Measurements from ENCODE around the gene NCKAP5L.
"Not testable (repeated sequence)": the region's sequence is repeated elsewhere in the genome, so short reads cannot be mapped to it uniquely, and the experiment has no call there.

Gene NCKAP5L

GRCh38 chr12:49777800-49778748 lies 50.1 kb downstream of the NCKAP5L start:
- peak; percentile 58 for DNase-seq (ENCODE audit: low read depth)

DNA sequence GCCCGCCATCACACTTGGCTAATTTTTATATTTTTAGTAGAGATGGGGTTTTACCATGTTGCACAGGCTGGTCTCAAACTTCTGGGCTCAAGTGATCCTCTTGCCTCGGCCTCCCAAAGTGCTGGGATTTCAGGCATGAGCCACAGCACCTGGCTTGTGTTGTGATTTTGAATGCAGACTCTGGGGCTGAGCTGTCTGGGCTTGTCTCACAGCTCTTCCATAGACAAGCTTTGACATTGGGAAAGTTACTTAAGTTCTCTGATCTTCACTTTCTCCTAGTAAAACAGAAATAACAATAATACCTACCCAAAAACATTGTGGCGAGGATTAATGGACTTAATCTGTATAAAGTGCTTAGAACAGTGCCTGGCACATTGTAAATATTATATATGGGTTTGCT lies 50.9 kb downstream of the NCKAP5L start:
- DNase-seq (ENCODE audit: low read depth) = no peak

- no peak for DNase-seq (ENCODE audit: low read depth)
These were observed 51.4 kb downstream of the NCKAP5L start for GRCh38 chr12:49776858-49777257.

DNA sequence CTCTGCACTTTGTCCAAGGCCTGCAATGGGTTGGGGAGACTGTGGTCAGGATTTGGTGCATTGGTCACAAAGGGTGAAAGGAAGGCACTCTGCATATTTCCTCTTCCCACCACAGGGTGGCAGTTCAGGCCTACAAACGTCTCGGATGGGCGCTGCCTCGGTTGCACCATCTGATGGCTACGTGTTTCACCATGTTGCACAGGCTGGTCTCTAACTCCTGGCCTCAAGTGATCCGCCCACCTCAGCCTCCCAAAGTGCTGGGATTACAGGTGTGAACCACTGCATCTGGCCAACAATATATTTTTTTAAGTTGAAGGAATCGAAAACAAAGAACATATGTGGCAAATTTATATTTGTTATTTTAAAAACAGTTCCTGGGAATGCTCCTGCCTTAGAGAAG lies 51.8 kb downstream of the NCKAP5L start:
- peak; percentile 13 for DNase-seq (ENCODE audit: low read depth)

- DNase-seq (ENCODE audit: low read depth) = not testable (repeated sequence)
These were observed 55.1 kb downstream of the NCKAP5L start for GRCh38 chr12:49773102-49773501.

- DNase-seq (ENCODE audit: low read depth) = no peak
These were observed 60.9 kb downstream of the NCKAP5L start for GRCh38 chr12:49767333-49767732.

GRCh38 chr12:49766115-49766455 lies 62.1 kb downstream of the NCKAP5L start:
- no peak for DNase-seq (ENCODE audit: low read depth)

GRCh38 chr12:49764126-49764525 lies 64.1 kb downstream of the NCKAP5L start:
- no peak for DNase-seq (ENCODE audit: low read depth)

- DNase-seq (ENCODE audit: low read depth) = peak; percentile 62
These were observed 65.1 kb downstream of the NCKAP5L start for GRCh38 chr12:49763006-49763591.

DNA sequence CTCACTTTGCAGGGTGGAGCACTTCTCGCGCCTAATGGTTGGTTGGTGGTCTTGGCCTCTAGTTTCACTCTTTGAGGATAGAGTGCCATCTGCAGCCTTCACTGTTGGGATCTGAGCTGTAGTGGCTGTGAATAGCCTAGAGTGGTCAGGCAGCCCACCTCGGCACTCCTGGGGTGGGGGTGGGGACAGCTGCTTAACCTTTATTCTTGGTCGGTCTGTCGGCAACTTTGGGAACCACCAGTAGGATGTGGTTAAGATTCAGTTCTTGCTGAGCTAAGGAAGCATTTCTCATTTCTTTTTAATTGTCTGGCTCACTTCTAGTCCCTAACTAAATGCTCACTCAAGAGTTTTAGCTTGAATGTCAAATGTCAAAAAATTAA lies 65.8 kb downstream of the NCKAP5L start:
- no peak for DNase-seq (ENCODE audit: low read depth)

- no peak for DNase-seq (ENCODE audit: low read depth)
These were observed 66.3 kb downstream of the NCKAP5L start for GRCh38 chr12:49761677-49762467.

- no peak for DNase-seq (ENCODE audit: low read depth)
These were observed 77.2 kb downstream of the NCKAP5L start for GRCh38 chr12:49750996-49751393.

DNA sequence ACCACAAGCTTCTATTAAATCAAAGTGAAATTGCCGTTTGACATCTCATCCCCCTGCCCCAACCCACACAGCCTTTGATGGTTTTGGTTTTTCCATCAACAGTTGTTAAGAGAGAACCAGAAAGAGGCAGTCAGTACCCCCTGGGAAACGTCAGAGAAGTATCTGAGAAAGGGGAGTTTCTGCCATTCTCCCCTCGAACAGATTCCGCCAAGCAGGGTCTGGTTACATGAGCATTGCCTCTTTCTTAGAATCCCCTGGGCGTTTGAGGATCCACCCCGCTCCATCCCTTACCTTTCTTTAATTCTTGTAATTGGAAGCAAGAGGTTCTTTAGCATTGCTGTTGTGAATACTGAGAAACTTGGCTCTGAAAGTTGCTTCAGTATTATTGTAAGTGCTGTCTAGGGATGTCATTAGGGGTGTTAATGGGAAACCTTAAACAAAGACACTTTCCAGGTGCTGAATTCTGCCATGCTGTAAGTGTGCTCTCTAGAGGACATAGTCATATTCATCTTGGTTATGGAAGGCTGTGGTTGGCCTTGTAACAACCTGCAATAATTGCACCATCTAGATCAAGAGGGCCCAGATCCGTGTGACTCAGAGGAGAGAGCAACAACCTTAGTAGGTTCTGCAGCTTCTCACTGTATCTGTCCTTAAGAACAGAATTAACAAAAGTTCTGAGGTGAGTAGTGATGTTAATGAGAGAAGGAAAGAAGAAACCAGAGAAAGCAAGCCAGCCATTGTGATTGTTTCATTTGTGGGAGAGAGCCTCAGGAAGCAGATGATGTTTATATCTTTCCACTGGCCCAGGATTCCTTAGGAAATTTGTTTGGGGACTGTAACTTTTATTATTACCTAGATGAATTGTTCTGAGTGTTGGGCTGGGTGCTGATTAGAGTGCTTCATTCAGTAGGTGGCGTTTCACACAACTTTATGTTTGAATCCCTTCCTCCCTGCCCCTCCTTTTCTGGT lies 77.9 kb downstream of the NCKAP5L start:
- no peak for DNase-seq (ENCODE audit: low read depth)

- DNase-seq (ENCODE audit: low read depth) = no peak
These were observed 79.4 kb downstream of the NCKAP5L start for GRCh38 chr12:49748800-49749199.

GRCh38 chr12:49748306-49748705 lies 79.9 kb downstream of the NCKAP5L start:
- DNase-seq (ENCODE audit: low read depth) = no peak

GRCh38 chr12:49744363-49744885 lies 83.8 kb downstream of the NCKAP5L start:
- DNase-seq (ENCODE audit: low read depth) = no peak

GRCh38 chr12:49741882-49742620 lies 86.2 kb downstream of the NCKAP5L start:
- peak; percentile 65 for DNase-seq (ENCODE audit: low read depth)
